ENCODE results near the gene ESRRA.

DNA sequence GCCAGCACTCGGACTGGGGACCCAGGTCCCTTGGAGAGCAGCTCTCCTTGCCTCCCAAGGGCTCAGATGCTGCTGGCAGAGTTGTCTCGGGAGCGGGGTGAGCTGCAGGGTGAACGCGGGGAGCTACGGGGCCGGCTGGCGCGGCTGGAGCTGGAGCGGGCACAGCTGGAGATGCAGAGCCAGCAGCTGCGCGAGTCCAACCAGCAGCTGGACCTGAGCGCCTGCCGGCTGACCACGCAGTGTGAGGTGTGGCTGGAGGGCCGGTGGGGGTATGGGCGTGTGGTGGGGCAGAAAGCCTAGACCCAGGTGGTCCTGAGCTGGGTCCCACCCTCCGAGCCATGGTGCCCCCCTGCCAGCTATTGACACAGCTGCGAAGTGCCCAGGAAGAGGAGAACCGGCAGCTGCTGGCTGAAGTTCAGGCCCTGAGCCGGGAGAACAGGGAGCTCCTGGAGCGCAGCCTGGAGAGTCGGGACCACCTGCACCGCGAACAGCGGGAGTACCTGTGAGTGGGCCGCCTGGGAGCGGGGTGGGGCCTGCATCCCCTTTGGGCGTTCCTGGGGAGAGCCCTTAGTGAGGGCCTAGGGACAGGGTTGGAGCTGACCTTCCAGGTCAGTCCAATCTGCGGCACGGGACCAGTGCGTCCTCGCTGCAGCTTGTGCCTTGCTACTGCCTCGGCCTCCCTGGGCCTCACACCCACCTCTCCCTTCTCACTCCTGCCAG is 47.8 kb downstream of the ESRRA start:
- TF ChIP-seq EZH2 (IDR thresholded peaks at IDR 0.05; ENCODE audit: insufficient read depth, poor library complexity, severe bottlenecking), result no peak
- TF ChIP-seq EZH2phosphoT487 (IDR thresholded peaks at IDR 0.05; ENCODE audit: insufficient read depth, low read depth), result no peak

Data from GM23248 (cell line).